Occipital lobe (tissue), 2 donors: ENCODE data around the gene CELSR2. TPM values are rescaled to one million over a fixed set of nuclear protein-coding genes. Genes with fewer than 3 reads are reported as not detected.
"Not testable (repeated sequence)": the region's sequence is repeated elsewhere in the genome, so short reads cannot be mapped to it uniquely, and the experiment has no call there.

ENCODE experiments used
- DNase-seq: peaks from one replicate; lab custom pipeline; 2025; lab: John Stamatoyannopoulos, UW
- total RNA-seq: library from RNA; depleted of rRNA; stranded (reverse); fragments of >200 nt; gene quantifications from one replicate; pipeline ENCODE4 v1.2.3, GENCODE V29; 2014

CELSR2 gene, protein sequence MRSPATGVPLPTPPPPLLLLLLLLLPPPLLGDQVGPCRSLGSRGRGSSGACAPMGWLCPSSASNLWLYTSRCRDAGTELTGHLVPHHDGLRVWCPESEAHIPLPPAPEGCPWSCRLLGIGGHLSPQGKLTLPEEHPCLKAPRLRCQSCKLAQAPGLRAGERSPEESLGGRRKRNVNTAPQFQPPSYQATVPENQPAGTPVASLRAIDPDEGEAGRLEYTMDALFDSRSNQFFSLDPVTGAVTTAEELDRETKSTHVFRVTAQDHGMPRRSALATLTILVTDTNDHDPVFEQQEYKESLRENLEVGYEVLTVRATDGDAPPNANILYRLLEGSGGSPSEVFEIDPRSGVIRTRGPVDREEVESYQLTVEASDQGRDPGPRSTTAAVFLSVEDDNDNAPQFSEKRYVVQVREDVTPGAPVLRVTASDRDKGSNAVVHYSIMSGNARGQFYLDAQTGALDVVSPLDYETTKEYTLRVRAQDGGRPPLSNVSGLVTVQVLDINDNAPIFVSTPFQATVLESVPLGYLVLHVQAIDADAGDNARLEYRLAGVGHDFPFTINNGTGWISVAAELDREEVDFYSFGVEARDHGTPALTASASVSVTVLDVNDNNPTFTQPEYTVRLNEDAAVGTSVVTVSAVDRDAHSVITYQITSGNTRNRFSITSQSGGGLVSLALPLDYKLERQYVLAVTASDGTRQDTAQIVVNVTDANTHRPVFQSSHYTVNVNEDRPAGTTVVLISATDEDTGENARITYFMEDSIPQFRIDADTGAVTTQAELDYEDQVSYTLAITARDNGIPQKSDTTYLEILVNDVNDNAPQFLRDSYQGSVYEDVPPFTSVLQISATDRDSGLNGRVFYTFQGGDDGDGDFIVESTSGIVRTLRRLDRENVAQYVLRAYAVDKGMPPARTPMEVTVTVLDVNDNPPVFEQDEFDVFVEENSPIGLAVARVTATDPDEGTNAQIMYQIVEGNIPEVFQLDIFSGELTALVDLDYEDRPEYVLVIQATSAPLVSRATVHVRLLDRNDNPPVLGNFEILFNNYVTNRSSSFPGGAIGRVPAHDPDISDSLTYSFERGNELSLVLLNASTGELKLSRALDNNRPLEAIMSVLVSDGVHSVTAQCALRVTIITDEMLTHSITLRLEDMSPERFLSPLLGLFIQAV (N-terminal part only)
- total RNA-seq: 41.8 TPM

DNA sequence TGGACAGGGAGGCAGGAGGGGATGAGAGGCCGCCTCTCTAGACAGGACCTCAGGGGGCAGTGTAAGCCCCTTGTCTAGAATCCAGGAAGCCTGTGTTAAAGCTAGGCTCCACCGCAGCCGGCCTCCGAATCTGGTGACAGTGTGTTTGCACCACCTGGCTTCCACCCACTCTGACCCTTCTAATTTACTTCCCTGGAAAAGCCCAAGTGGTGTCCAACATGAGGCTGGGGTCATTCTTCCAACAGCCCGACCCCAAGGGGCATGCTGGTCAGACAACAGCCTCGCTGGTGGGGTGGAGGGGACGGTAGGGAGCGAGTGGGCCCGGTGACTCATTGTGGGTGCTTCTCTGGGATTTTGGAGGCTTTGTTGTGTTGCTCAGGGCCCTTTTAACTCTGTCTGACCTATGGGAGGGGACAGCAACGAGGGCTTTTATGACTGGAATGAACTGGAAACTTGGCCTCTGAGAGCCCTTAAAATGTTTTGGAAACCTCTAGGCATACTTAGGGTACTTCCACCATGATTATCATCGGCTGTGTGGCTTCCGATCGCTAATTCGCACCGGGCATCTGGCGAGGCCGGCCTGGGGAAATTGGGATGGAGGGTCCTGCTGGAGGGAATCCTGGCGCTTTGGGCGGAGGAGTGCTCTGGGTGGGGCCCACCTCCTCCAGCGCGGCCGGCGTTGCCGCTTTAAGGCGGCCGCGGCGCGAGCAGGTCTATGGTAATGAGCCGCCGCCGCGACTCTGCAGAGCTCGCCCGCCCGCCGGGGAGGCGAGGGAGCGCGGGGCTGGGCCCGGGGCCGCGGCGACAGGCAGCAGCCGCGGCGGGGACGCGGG, at the start of gene CELSR2:
TSS of gene CELSR2 (plus strand) at position 743 of the 833 bp plus-strand sequence. CDS start 541 bp downstream, outside the sequence.
- no peak for DNase-seq

DNA sequence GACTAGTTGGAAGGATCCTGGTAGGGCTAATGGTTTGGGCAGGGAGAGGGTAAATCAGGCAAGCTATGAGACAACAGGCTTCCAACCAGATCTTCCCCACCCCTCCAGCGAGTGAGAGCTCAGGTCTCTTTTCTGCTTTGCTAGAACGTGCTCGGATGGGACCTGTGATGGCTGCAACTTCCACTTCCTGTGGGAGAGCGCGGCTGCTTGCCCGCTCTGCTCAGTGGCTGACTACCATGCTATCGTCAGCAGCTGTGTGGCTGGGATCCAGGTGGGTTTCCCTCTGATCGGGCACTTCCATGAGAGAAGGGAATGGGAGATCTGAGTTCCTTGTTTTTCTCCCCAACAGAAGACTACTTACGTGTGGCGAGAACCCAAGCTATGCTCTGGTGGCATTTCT, 49.6 kb upstream of the CELSR2 start:
- DNase-seq: no peak

DNA sequence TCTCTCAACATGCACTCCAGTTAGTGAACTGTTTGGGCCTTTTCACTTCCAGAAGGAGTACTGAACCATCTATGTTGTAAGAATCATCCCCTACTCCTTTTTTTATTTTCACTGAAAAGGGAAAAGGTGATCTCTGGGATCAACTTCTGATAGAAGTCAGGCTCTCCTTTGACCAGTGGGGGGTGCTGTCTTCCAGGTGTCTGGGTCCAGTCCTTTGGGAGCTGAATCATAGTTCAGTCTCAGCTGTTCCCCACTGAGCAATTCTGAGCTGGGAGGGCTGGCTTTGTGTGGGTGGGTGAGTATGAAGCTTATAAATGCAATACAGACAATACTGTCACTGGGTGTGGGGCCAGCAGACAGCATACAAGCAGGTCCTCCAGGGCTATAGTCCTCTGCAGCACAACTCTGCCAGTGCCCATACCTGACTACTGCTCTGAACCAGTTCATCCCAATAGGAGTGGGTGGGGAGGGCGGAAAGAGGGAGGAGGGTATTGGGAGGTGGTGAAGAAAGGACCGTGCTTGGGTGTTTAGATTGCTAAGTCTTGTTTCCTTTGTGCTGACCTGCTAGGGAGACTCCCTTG, 48.1 kb upstream of the CELSR2 start:
- peak; percentile 47 for DNase-seq

DNA sequence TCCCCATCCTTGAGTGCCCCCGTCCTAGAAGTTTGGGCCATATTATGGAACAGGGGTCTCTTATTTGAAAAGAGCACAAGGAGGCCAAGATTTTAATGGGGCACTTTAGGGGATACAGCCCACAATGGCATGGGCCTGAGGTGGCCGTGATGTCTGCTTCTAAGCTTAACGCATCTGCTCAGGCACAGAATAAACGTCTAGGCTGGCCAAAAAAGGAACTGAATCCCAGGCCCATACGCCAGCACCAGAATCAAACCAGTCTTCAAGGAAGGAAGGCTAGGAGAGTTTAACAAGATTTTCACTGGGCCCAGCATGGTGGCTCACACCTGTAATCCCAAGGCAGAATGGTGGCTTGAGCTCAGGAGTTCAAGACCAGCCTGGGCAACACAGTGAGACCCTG, 44.9 kb upstream of the CELSR2 start:
- DNase-seq: no peak

DNA sequence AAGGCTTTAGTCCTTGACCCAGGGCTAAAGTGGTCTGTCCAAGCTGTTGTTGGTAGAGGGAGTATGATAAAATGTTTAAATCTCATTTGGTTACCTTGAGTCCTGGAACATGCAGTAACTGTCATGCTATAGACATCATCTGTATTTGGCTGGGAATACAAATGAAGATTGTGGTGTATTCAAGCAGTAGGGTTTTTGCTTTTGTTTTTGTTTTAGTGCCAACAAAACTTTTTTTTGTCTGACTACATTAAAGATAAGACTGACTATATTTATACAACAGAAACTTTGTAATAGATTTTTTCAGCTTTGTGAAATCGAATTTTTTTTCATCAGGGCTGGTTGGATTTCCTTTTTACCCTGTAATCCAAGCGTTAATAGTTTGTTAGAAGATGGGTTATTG, 43.0 kb upstream of the CELSR2 start:
- no peak for DNase-seq

DNA sequence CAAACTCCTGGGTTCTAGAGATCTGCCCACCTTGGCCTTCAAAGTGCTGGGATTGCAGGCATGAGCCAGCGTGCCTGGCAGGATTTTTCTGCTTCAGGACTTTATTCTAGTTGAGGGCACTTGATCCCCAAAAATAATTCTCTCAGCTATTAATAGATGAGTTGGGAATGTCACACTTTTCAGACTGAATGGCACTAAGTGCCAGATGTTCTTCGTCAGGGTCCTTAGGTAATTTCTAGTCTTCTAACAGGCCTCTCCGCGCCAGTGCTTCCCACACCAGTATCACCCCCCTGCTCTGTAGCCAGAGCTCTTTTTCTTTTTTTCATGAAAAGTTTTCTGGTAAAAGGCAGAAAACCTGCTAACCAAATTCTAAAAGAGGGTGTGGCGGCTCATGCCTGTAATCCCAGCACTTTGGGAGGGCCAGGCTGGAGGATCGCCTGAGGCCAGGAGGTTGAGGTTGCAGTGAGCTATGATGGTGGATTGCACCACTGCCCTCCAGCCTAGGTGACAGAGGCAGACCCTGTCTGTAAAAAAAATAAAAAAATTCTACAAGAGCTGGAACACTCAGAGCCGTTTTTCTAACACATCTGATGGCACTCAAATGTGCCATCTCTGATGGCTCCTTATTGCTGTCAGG, 41.8 kb upstream of the CELSR2 start:
- DNase-seq: no peak

DNA sequence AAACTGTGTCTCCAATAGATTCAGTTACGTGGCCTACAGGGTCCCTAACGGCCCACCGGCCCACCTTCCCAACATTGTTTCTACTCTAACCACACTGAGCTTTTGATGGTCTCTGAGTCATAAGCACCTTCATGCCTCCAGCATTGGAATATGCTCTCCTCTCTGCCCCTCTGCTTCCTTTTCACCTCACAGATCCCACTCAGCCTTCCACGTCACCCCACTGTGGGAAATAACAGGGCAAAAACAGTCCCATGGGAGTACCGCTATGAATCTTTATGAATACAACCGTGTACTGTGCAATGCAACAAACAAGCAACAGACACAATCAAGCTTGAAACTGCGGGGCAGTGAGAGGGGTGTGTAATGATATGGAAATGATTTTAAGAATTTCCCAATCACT, 40.9 kb upstream of the CELSR2 start:
- no peak for DNase-seq

DNA sequence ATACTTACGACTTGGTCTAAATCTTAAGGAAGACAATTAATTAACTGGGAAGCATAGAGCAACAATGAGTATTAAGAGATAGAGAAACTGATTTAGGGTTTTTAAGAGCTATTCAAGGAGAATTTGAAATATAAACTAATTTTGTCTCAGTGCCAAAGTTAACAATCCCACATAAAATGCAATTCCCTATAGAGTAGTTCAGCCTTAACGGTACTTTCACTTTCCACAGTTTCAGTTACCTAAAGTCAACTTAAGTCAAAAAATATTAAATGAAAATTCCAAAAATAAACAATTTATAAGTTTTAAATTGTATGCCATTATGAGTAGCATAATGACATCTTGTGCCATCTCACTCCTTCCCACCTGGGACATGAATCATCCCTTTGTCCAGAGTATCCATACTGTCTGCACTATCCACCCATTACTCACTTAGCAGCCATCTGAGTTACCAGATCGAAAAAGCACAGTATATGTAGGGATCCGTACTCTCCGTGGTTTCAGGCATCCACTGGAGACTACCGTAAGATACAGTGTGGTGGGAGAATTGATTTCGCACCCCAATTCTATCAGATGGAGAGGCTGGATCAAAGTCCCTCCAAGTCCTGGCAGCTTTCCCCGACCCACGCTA, 40.4 kb upstream of the CELSR2 start:
- no peak for DNase-seq

DNA sequence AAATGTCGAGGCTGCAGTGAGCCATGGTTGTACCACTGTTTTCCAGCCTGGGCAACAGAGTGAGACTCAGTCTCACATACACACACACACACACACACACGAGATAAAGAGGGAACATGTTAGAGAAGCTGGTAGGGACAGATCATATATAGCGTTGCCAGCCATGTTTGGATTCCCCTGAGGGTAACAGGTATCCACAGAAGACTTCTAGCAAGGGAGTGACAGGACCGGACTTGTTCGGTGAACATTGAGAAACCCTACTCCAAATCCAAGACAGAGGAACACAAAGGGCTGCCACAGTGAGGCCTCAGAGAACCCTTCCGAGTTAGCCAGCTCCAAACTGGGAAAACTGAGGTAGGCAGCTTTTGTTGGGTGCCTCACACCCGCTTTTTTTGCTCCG, 39.3 kb upstream of the CELSR2 start:
- DNase-seq: no peak

DNA sequence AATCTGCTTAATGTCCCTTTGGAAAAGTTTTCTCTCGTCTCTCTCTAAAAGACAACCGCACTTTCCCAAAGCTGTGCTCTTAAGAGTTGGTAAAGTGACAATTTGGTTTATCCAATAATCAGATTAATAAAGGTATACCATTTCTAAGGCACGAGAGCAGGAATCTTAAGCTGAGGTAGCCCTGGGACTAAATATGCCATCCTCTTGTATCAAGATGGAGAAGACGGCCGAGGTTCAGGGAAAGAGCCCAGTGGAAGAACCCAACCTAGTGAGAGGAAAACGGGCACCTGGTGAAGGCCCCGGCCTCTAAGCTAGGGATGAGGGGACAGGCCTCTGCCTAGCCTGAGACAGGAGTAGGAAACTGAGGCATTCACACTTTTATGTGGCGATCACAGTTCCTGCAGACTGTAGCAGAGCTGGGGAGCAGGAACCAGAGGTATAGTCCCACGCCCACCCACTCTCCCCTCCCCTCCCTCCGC, 36.0 kb upstream of the CELSR2 start:
- DNase-seq: no peak

DNA sequence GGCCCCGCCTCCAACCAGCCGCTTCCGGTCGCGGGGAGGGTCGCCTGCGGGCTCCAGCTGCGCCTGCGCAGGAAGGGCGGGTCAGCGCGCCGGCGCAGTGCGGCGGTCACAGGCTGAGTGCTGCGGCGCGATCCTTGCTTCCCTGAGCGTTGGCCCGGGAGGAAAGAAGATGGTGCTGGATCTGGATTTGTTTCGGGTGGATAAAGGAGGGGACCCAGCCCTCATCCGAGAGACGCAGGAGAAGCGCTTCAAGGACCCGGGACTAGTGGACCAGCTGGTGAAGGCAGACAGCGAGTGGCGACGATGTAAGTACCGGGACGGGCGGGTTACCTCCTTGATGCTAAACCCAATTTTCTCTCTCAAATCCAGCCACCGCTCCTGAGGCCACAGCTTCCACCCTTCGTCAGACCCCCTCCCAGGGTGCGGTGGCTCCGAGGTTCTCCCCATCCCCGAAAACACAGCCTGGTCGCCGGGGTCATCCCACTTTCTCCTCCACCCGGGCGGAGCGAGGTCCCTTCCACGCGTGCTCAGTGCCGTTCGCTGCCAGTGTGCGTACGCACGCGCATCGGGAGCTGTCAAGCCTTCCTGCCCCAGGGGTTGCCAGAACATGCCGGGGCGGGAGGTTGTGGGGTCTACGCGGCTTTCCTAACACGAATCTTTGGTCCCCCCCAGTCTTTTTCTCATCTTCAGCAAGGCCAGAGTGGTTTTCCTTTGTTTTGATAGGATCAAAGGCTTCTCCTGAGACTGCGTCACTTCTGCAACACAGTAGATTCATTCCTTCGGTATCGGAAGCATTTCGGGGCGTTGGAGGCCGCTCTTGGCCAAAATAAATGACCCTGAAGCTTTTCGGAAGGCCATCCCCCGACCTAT, 35.3 kb upstream of the CELSR2 start, which contains the start of gene SARS1:
TSS of gene SARS1 (plus strand) at position 95 of the 870 bp plus-strand sequence. CDS start at position 170, 75 bp downstream.
- DNase-seq: peak; percentile 82

DNA sequence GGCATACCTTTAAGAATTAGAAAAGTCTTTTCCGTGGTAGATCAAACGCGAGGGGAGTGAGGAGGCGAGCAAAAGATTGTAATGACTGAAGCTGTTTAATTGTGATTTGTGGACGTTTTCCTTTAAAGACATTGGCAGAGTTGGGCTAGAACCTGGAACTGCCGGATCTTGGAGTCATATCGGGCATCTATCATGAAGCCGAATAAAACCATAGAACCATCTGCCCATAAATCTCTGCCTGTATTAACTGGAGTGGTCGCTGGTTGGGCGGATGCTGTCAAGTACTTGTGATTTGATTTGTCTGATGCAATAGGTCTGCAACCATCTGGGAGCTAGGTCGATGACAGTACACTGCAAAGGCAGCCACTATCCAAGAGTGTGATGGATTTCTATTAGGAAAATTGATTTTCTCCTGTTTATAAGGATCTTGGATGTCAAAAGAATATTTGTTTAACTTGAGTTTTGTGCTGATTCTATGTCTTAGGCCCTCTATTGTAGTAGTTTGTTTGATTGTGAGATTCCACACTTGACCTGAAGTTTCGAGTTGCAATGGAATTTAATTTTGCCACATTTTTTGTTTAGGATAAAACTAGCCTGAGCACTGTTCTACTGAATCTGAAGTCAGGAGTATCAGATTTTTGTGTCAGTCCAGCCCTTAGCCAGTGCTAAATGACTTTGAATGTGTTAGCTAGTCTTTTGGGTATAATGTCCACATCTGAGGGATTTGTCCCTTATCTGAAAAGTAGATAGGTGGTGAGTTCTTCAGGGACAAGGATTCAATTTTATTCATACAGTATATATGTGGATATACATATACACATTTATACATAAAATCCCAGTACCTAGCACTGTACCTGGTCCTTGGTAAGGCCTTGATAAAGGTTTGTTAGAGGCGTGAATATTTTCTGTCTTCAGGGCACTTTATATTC, 34.4 kb upstream of the CELSR2 start:
- DNase-seq: no peak

DNA sequence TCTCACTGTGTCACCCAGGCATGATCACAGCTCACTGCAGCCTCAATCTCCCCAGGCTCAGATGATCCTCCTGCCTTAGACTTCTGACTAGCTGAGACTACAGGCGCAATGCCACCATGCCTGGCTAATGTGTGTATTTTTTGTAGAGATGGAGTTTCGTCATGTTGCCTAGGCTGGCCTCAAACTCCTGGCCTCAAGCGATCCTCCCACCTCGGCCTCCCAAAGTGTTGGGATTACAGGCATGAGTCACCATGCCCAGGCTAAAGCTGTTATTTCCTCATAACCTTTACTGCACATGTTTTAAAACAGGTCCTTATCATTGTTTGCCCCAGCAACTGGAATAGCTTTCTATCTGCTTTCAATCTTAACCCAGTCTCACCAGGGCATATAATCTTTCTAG, 32.7 kb upstream of the CELSR2 start:
- DNase-seq: no peak

DNA sequence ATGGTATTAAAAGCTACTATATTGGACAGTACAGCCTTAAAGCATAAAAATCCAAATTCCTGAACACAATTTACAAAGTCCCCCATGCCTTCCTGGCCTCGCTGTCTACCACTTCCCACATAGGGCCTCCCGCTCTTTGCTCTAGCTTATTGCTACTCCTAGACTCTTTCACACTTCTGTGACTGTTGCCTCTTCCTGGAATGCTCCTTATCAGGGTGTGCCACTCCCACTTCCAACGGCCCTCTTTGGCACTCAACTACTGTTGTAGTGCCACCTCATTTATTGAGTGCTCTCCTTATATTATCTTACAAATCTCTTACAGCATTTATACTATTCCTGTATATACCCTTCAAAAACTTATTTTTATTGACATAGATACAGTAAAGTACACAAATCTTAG, 30.8 kb upstream of the CELSR2 start:
- DNase-seq: no peak

DNA sequence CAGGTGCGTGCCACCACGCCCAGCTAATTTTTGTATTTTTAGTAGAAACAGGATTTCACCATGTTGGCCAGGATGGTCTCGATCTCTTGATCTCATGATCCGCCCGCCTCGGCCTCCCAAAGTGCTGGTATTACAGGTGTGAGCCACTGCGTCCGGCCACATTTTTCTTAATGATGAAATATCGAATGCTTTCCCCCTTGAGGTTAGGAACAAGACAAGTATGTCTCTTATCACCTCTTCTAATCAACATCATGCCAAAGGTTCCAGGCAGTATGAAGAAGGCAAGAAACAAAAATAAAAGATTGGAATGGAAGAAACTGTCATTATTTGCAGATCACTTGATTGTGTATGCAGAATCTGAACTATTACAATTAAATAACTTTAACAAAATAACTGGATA, 28.1 kb upstream of the CELSR2 start:
- DNase-seq: not testable (repeated sequence)

DNA sequence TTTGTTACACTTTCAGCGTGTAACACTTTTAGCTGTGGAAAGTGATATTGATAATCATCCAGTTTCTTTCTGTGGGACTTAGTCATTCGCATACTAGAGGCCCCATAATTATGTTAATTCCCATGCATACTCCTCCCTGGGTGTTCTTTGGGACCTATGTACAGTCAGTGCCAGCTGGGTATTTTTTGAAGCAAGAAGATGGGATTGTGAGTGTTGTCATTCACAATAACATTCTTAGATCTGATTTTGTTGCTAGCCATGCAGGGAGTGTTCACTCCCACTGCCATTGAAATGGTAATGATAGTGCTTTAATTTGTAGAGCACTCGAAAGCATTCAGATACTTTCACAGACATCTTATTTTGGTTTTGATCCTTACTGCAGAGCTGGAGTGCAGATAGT, 24.0 kb upstream of the CELSR2 start:
- no peak for DNase-seq

DNA sequence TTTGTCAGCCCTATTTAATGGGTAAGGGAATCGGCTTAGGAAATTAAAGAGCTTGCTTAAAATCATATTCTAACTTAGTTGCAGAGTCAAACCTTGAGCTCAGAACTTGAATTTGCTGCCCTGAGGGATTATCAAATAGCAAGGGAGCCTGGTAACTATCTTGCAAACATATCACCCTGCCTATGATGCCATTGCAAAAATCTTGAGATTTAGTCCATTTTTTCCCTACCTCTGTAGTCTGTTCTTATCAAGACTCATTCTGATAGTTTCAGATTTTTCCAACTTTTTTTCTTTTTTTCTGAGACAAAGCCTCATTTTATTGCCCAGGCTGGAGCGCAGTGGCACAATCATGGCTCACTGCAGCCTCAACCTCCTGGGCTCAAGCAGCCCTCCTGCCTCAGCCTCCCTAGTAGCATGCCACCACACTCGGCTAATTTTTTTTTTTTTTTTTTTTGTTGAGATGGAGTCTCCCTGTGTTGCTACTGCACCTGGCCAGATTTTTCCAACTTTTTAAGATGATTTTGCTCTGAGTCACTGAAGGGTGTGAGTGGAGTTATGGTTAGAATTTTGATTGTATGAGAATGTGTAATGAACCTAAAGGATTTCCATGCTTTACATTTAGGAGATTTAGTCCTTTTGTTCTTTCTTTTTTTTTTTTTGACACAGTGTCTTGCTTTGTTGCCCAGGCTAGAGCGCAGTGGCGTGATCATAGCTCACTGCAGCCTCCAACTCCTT, 23.5 kb upstream of the CELSR2 start:
- no peak for DNase-seq
